ENCODE data around the gene SYVN1.

DNA sequence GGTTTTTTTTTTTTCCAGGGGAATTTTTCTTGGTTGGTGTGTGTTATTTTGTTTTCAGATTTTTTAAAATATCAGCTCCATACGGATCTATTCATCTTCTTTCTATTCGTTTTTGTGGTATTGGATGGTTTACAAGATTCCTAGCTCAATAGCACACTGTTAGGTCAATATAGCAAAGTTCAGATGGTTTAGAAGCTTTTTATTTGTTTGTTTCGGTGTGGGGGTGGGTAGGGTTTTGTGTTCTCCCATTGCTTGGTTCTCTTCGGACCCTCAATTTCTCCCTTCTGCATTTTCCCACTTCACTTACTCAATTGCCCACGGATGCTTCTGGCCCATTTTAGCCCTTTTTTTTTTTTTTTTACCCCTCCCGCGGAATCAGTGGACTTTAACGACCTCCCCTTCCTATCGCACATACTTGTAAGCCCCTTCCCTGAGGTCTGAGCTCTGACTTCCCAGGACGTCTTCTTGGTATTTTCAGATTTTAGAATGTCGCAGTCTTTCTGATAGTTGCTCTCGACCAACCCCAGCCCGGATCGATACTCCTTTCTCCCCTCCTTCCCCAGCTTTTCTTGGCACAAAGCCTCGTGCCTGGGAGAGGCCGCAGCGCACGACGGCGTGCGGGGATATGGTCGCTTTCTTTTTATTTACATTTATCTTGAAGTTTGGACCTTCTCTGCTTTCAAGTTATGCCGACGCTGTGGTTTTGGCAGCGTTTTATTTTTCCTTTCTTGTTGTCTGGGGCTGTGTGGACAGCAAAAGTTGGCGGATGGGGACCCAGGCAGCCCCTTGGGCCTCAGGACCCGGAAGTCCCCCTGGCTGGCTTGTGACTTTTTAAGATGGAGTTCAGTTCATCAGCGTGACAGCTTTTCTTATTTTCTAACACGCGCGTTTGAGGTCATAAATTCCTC lies 31.3 kb upstream of the SYVN1 start:
- TF ChIP-seq, protein P1, sequence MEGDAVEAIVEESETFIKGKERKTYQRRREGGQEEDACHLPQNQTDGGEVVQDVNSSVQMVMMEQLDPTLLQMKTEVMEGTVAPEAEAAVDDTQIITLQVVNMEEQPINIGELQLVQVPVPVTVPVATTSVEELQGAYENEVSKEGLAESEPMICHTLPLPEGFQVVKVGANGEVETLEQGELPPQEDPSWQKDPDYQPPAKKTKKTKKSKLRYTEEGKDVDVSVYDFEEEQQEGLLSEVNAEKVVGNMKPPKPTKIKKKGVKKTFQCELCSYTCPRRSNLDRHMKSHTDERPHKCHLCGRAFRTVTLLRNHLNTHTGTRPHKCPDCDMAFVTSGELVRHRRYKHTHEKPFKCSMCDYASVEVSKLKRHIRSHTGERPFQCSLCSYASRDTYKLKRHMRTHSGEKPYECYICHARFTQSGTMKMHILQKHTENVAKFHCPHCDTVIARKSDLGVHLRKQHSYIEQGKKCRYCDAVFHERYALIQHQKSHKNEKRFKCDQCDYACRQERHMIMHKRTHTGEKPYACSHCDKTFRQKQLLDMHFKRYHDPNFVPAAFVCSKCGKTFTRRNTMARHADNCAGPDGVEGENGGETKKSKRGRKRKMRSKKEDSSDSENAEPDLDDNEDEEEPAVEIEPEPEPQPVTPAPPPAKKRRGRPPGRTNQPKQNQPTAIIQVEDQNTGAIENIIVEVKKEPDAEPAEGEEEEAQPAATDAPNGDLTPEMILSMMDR (IDR thresholded peaks at IDR 0.05; ENCODE audit: low read length) = no peak
- TF ChIP-seq EZH2 (IDR thresholded peaks at IDR 0.05; ENCODE audit: borderline replicate concordance, low read length) = no peak

Measured in OCI-LY1 (cell line).